ENCODE measurements around the gene HCAR1.

GRCh38 chr12:122691566-122691965, 39.1 kb downstream of the HCAR1 start:
- no peak for TF ChIP-seq SMC3 (IDR thresholded peaks at IDR 0.05; ENCODE audit: low read depth, low read length)
- TF ChIP-seq CTCF (conservative IDR thresholded peaks at IDR 0.05; ENCODE audit: low read depth, low read length) = no peak
- no peak for TF ChIP-seq MAZ (IDR thresholded peaks at IDR 0.05; ENCODE audit: borderline replicate concordance, low read depth, low read length)
- TF ChIP-seq, protein P1, sequence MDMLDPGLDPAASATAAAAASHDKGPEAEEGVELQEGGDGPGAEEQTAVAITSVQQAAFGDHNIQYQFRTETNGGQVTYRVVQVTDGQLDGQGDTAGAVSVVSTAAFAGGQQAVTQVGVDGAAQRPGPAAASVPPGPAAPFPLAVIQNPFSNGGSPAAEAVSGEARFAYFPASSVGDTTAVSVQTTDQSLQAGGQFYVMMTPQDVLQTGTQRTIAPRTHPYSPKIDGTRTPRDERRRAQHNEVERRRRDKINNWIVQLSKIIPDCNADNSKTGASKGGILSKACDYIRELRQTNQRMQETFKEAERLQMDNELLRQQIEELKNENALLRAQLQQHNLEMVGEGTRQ (IDR thresholded peaks at IDR 0.05; ENCODE audit: low read depth, low read length) = no peak
- no peak for TF ChIP-seq ELK1 (IDR thresholded peaks at IDR 0.05; ENCODE audit: borderline replicate concordance, low read depth, low read length)
- TF ChIP-seq MXI1 (IDR thresholded peaks at IDR 0.05; ENCODE audit: borderline replicate concordance, low read depth, low read length) = no peak
- no peak for TF ChIP-seq POLR2A (IDR thresholded peaks at IDR 0.05; ENCODE audit: low read depth, low read length)
- no peak for TF ChIP-seq MAFK (IDR thresholded peaks at IDR 0.05; ENCODE audit: low read depth, low read length)
- no peak for TF ChIP-seq RFX5 (IDR thresholded peaks at IDR 0.05; ENCODE audit: low read depth, low read length)
- no peak for TF ChIP-seq BHLHE40 (IDR thresholded peaks at IDR 0.05; ENCODE audit: low read depth, low read length)
- no peak for TF ChIP-seq RCOR1 (IDR thresholded peaks at IDR 0.05; ENCODE audit: insufficient replicate concordance, low read length)
- TF ChIP-seq CHD1 (IDR thresholded peaks at IDR 0.05; ENCODE audit: low read depth, low read length) = no peak

All from IMR-90 (cell line).